Non-pigmented ciliary epithelial cell (primary cell): ENCODE measurements around the gene RMI1.
"Not testable (repeated sequence)": the region's sequence is repeated elsewhere in the genome, so short reads cannot be mapped to it uniquely, and the experiment has no call there.

Experiments
- DNase-seq: peaks from one replicate; pipeline ENCODE4 v3.0.0-alpha.2; 2010; ENCODE audit warnings: low read depth

RMI1 gene

GRCh38 chr9:83980395-83981125 is at the start of gene RMI1:
TSS of gene RMI1 (plus strand) at chr9:83980805. CDS start at chr9:84000987, 20,182 bp downstream.
- DNase-seq, result peak; percentile 85

DNA sequence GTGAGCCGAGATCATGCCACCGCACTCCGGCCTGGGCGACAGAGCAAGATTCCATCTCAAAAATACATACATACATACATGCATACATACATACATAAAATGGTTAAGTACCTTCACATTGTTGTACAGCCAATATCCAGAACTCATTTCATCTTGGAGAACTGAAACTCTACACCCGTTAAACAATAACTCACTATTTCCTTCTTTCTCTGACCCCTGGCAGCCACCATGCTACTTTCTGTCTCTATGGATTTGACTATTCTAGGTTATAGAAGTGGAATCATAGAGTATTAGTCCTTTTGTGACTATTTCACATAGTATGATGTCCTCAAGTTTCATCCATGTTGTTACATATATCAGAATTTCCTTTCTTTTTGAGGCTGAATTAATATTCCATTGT is 49.7 kb upstream of the RMI1 start:
- DNase-seq, result no peak

DNA sequence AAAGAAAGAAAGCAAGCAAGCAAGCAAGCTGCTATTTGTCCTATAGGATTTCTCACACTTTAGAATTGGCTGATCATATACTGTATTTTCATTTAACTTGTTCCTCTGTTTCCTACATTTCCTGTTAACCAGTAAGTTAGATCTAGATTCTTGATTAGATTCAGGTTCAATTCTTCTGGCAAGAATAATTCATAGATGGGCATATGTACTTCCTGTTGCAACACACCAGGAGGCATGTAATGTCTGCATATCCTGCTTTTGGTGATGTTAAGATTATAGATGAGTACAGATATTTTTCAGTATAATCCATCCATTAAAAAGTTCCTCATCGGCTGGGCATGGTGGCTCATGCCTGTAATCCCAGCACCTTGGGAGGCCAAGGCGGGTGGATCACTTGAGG is 48.6 kb upstream of the RMI1 start:
- no peak for DNase-seq

DNA sequence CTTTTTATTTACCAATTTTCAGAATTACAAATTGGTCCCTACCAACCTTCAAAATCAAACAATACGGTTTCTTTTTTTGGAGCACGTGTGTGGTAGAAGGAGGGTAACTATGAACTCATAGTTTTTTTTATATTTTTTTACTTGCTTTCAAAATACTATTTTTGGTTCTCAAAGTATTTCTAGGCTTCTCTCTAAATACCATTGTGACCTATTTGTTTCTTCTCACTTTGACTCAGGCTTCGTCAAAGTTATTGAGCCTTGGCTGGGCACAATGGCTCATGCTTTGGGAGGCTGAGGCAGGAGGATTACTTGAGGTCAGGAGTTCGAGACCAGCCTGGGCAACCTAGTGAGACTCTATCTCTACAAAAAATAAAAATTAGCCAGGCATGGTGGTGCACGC is 47.8 kb upstream of the RMI1 start:
- DNase-seq, result no peak

- no peak for DNase-seq
Measured at GRCh38 chr9:83933790-83934189, 46.8 kb upstream of the RMI1 start.

GRCh38 chr9:83934569-83935275 is 45.9 kb upstream of the RMI1 start:
- DNase-seq, result no peak

GRCh38 chr9:83935276-83935935 is 45.2 kb upstream of the RMI1 start:
- DNase-seq, result no peak

DNA sequence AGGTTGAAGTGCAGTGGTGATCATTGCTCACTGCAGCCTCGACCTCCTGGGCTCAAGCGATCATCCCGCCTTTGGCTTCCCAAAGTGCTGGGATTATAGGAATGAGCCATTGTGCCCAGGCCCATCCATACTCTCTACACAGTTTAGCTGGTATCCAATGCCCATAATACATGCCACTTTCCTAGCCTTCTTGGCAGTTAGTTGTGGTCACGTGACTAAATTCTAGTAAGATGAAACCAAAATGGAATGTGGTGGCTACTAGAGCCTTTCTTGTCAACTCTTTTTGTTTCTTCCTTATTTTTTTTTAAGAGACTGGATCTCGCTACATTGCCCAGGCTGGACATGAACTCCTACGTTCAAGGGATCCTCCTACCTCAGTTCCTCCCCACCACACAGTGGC is 44.1 kb upstream of the RMI1 start:
- DNase-seq, result no peak

- no peak for DNase-seq
Measured at GRCh38 chr9:83937861-83938455, 42.6 kb upstream of the RMI1 start.

GRCh38 chr9:83940590-83941303 is 39.9 kb upstream of the RMI1 start:
- DNase-seq, result no peak

DNA sequence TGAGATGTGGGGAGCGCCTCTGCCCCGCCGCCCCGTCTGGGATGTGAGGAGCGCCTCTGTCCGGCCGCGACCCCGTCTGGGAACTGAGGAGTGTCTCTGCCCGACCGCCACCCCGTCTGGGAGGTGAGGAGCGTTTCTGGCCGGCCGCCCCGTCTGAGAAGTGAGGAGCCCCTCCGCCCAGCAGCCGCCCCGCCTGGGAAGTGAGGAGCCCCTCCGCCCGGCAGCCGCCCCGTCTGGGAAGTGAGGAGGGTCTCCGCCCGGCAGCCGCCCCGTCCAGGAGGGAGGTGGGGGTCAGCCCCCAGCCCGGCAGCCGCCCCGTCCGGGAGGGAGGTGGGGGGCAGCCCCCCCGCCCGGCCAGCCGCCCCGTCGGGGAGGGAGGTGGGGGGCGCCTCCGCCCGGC is 32.5 kb upstream of the RMI1 start:
- DNase-seq, result not testable (repeated sequence)

- no peak for DNase-seq
Measured at GRCh38 chr9:83956086-83956435, 24.5 kb upstream of the RMI1 start.

DNA sequence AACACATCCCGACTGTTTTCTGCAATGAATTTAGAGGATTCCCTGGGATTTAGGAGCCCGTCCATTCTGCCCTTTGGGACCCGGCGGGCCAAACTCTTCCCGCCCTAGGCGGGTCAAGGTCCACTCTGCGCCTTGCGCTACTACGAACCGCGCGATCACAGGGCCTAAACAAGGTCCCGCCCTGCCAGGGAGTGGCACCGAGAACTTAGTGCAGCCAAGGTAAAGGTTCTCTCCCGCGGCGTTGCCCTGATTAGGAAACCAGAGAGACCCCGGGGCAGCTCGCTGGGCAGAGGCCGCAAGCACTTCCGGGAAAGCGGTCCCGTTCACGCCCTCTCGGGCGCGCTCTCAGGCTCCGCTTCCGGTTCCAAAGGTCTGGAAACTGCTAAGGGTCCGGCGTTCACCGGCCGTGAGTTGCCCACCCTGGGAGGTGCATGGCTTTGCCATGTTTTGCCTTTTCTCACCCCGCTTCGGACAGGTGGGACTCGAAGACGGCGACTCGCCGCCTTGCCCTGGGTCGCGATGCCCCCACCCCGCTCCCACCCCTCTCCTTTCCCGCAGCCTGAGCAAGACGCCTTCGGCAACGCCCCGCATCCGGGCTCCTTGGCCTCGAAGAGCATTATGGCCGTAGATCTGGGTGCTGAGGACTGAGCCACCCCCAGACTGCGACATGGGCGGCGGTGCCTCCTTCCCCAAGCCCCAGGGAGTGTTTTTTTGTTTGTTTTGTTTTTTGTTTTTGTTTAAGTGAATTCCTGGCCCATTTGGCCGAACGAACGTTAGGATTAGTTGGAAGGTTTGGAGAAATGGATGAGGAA is 24.0 kb upstream of the RMI1 start:
- no peak for DNase-seq

- DNase-seq, result no peak
Measured at GRCh38 chr9:83957248-83957513, 23.4 kb upstream of the RMI1 start.

DNA sequence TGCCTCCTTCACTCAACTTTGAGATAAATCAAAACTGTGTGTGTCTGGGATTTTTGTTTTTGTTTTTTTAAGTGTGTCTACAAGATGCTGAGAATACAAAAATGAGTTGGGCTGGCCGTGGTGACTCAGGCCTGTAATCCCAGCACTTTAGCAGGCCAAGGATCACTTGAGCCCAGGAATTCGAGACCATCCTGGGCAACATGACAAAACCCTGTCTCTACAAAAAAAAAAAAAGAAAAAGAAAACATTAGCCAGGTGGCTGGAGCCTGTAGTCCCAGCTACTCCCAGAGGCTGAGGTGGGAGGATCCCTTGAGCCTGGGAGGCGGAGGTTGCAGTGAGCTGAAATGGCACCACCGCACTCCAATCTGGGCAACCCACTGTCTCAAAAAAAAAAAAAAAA is 21.5 kb upstream of the RMI1 start:
- no peak for DNase-seq

GRCh38 chr9:83960991-83961390 is 19.6 kb upstream of the RMI1 start:
- DNase-seq, result no peak

DNA sequence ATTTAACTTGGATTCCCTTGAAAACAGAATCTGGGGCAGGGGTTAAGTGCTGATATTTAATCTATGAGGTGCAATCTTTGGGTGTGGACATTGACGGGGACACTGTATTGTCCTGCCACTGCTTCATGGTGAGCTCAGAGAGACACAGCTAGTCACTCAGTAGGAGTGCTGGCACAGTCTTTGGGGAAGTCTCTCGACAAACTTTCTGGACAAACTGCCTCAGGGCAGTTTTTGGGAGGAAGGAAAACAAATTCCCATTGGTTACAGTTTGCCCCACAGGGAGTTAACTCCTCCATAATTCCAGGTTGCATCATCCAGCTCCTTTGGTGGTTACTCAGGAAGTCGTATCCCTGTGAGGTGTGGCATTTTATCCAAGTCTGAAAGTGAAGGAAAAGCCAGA is 18.4 kb upstream of the RMI1 start:
- no peak for DNase-seq

DNA sequence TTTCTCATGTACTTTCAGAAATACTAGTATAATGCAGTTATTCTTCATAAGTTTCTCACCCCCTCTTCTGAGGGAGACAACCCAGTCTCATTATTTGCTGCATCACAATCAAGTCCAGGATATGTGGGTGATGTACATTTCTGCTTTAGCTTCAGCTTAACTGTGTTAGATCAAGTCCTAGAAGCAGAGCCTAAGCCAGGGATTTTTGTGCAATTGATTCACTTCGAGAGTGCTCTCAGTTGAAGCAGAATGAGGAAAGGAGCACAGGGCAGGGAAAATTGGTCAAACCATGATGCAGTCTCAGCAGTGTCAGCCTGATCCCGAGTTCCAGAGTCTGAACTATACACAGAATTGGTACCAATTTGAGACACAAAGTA is 15.6 kb upstream of the RMI1 start:
- DNase-seq, result no peak

DNA sequence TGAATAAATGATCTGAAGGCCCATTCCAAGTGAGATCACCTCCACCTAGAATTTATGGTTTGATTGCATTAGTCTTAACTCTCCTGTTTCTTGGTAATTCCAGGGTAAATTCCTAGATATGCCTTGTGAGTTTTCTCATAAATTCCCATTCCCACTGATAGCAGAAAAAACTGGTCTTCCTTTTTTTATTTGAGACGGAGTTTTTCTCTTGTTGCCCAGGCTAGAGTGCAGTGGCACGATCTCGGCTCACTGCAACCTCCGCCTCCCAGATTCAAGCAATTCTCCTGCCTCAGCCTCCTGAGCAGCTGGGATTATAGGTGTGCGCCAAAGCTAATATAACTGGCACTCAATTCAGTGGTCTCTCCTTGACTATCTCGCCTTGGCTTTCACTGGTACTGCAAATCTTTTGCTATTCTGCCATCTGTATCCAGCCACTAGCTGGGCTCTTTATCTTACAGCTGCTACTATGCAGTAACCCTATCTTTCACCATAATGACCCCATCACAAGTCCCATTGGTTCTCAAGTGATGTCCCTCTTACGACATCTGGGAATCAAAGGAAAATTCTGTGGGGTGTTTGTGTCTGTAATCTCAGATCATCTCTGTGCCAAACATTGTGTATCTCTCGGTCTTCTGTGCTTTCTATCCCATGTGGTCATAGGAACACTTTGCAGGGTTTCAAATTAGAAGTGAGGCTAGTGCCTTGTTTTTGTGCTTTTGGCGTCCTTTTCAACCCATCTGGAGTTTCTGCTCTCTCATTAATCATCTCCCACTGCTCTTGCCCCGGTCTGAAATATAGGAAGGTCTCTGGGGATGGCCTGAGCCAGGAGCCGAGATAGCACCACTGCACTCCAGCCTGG is 15.0 kb upstream of the RMI1 start:
- no peak for DNase-seq

DNA sequence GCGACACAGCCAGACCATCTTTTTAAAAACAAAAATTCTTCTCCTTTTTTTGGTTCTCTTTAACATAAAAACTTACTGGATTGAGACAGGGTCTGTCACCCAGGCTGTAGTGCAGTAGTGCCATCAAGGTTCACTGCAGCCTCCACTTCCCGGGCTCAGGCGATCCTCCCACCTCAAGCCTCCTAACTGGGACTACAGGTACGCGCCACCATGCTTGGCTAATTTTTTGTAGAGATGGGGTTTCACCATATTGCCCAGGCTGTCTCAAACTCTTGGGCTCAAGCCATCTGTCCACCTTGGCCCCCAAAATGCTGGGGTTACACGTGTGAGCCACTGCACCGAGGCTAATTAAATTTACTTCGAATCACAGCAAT is 14.4 kb upstream of the RMI1 start:
- no peak for DNase-seq

DNA sequence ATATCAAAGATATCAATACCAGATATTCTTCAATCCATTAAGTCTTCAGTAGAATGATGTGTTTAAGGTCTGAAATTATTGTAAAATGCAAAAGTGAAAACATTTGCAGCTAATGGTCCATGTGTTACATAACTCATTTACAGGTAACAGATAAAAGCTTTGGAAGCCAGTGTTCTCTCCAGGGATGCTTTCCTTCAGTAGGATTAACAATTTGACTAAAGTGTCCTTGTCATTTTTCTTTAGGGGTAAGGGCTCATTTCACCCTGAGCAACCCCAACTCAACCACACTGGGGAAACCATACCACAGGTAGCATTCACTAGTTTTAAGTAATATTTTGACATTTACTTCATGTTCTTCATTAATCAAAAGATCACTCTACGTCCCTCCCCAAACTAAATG is 13.5 kb upstream of the RMI1 start:
- DNase-seq, result no peak
